Endothelial cell of umbilical vein (primary cell): ENCODE results near the gene SEMA4D. TPM values are rescaled to one million over a fixed set of nuclear protein-coding genes. Genes with fewer than 3 reads are reported as not detected.

Experiments
- BruUV-seq: library from RNA; stranded (reverse); fragments of 400-500 nt; replicated peaks from 2 replicates; lab custom pipeline; 2021; lab: Mats Ljungman, UMichigan
- CTCF ChIA-PET: fragments of 300-600, 350-600 bp; sonication (Branson Sonifier 250); formaldehyde crosslinking; loops from one replicate; lab custom pipeline; 2021; ENCODE audit warnings: antibody characterized with exemption, inconsistent platforms; lab: Charles Lee
- POLR2A ChIA-PET: fragments of 300-600, 350-600 bp; sonication (Branson Sonifier 250); formaldehyde crosslinking; loops from one replicate; lab custom pipeline; 2021; ENCODE audit warnings: antibody characterized with exemption, inconsistent platforms; lab: Charles Lee
- DNase-seq: peaks from one replicate; pipeline ENCODE4 v3.0.0-alpha.2; 2011; ENCODE audit warnings: low read depth, low spot score
- FAIRE-seq: peaks from 2 replicates; lab custom pipeline; 2011; peaks lifted over from hg19 to GRCh38; lab: Jason Lieb, UNC
- H2AFZ ChIP-seq: 2 replicates; pipeline ENCODE4 v1.6.0; 2012; ENCODE audit warnings: low read depth, low read length, control low read depth, inconsistent platforms
- H3K27ac ChIP-seq: 2 replicates; pipeline ENCODE4 v1.5.1; 2011; ENCODE audit warnings: low read depth, mild to moderate bottlenecking, control low read depth, low read length, moderate library complexity; ENCODE audit not compliant: insufficient read depth
- H3K27me3 ChIP-seq, 2 experiments: 2 replicates each; pipeline versions ENCODE4 v1.6.0 to v1.6.1; 2011; ENCODE audit warnings: low read length in 2 of 2, mixed read lengths in 1 of 2; ENCODE audit not compliant: control insufficient read depth in 2 of 2, insufficient read depth in 2 of 2
- H3K36me3 ChIP-seq, 2 experiments: 2 replicates in 1 of 2; 3 replicates in 1 of 2; pipeline ENCODE4 v1.5.1; 2011; ENCODE audit warnings: low read length in 2 of 2, mild to moderate bottlenecking in 1 of 2, moderate library complexity in 1 of 2; ENCODE audit not compliant: control insufficient read depth in 2 of 2, insufficient read depth in 2 of 2; ENCODE audit errors: extremely low read depth in 1 of 2
- H3K4me1 ChIP-seq: 3 replicates; pipeline ENCODE4 v1.5.1; 2011; ENCODE audit warnings: mild to moderate bottlenecking, low read length; ENCODE audit not compliant: control insufficient read depth, insufficient read depth; ENCODE audit errors: extremely low read depth
- H3K4me2 ChIP-seq: 2 replicates; pipeline ENCODE4 v1.6.1; 2011; ENCODE audit warnings: low read length, control low read depth, mixed read lengths; ENCODE audit not compliant: insufficient read depth
- H3K4me3 ChIP-seq, 3 experiments: fragments of 200-600 bp in 1 of 3; sonication (generic), shearing (Covaris generic) in 1 of 3; replicated peaks in 1 of 3; 2 replicates each; pipeline ENCODE4 v1.5.1; 2011 to 2016; ENCODE audit warnings: control low read depth in 3 of 3, low read length in 3 of 3, mild to moderate bottlenecking in 2 of 3, inconsistent platforms in 1 of 3, low read depth in 1 of 3, moderate library complexity in 1 of 3; ENCODE audit not compliant: insufficient read depth in 1 of 3
- H3K79me2 ChIP-seq: 2 replicates; pipeline ENCODE4 v1.6.0; 2012; ENCODE audit warnings: low read length, inconsistent platforms; ENCODE audit not compliant: control insufficient read depth, insufficient read depth
- H3K9ac ChIP-seq: replicated peaks from 2 replicates; pipeline ENCODE3; 2011; ENCODE audit warnings: low read length, control low read depth; ENCODE audit not compliant: insufficient read depth; ENCODE audit errors: extremely low read depth
- H3K9me1 ChIP-seq: replicated peaks from 3 replicates; pipeline ENCODE4 v1.6.0; 2011; ENCODE audit warnings: mild to moderate bottlenecking, low read length; ENCODE audit not compliant: control insufficient read depth, insufficient read depth; ENCODE audit errors: extremely low read depth
- H3K9me3 ChIP-seq: replicated peaks from 2 replicates; pipeline ENCODE4 v1.5.1; 2012; ENCODE audit warnings: low read length, inconsistent platforms; ENCODE audit not compliant: control insufficient read depth, insufficient read depth
- H4K20me1 ChIP-seq: replicated peaks from 2 replicates; pipeline ENCODE3; 2011; ENCODE audit warnings: mild to moderate bottlenecking, low read length; ENCODE audit not compliant: control insufficient read depth, insufficient read depth; ENCODE audit errors: extremely low read depth
- CTCF ChIP-seq, 2 donors: IDR thresholded peaks; 1 replicate in 1 of 2; 2 replicates in 1 of 2; pipeline ENCODE4 v1.5.1; 2011; ENCODE audit warnings: low read length in 2 of 2, mild to moderate bottlenecking in 2 of 2, moderate library complexity in 2 of 2, control low read depth in 1 of 2, inconsistent platforms in 1 of 2, low read depth in 1 of 2; ENCODE audit not compliant: insufficient read depth in 1 of 2; ENCODE audit errors: extremely low read depth in 1 of 2
- EZH2 ChIP-seq: IDR thresholded peaks from 2 replicates; pipeline ENCODE4 v1.6.1; 2012; ENCODE audit warnings: borderline replicate concordance, low read depth, mild to moderate bottlenecking, moderate library complexity, low read length, inconsistent platforms; ENCODE audit not compliant: severe bottlenecking
- FOS ChIP-seq: IDR thresholded peaks from 2 replicates; pipeline ENCODE4 v1.6.1; 2011; ENCODE audit warnings: mild to moderate bottlenecking, low read length, moderate library complexity, borderline replicate concordance; ENCODE audit not compliant: insufficient read depth
- GATA2 ChIP-seq: IDR thresholded peaks from 2 replicates; pipeline ENCODE4 v1.7.0; 2011; ENCODE audit warnings: low read depth, mild to moderate bottlenecking, moderate library complexity, mixed read lengths, low read length; ENCODE audit not compliant: insufficient read length, insufficient read depth
- JUN ChIP-seq: IDR thresholded peaks from 2 replicates; pipeline ENCODE4 v1.6.1; 2011; ENCODE audit warnings: borderline replicate concordance, low read depth; ENCODE audit not compliant: insufficient read length, insufficient read depth
- MAX ChIP-seq: IDR thresholded peaks from 2 replicates; pipeline ENCODE4 v1.6.1; 2011; ENCODE audit not compliant: insufficient read depth, insufficient read length
- POLR2AphosphoS5 ChIP-seq: IDR thresholded peaks from 2 replicates; pipeline ENCODE4 v1.6.1; 2012; ENCODE audit warnings: low read depth, mild to moderate bottlenecking, control low read depth, low read length, moderate library complexity; ENCODE audit not compliant: insufficient read depth
- dilution Hi-C: fragments of 300-500 bp; cut with MboI; formaldehyde crosslinking; loops from one replicate; pipeline ENCODE4 v1.15.0; 2019; ENCODE audit warnings: low sequenced_read_pairs; ENCODE audit not compliant: extremely low pct_ligation_motif_present
- intact Hi-C: fragments of 100-400 bp; cut with micrococcal nuclease; formaldehyde crosslinking; loops from one replicate; pipeline ENCODE4 v1.10.0; 2022
- polyA plus RNA-seq, 4 experiments: library from polyadenylated mRNA; depleted of rRNA in 3 of 4; stranded (reverse) in 3 of 4; unstranded in 1 of 4; fragments of >200 nt; gene quantifications; 2 replicates each; pipeline versions ENCODE4 v1.2.1 to v1.2.3, GENCODE V29; 2011 to 2012; ENCODE audit warnings: missing spikeins in 1 of 4
- total RNA-seq: library from RNA; stranded (reverse); gene quantifications from 2 replicates; pipeline ENCODE4 v1.2.3, GENCODE V29; 2021

Gene SEMA4D
- total and polyA plus RNA-seq, 2 donors (not counting 3 experiments of a cell fraction or from before 2014, with no cell fraction given), result 3.9 to 15.7 TPM

- no peaks in the 10 kb centered on the region for H3K79me2 ChIP-seq
- H3K27ac ChIP-seq, result no peak overlapping the region
- intact Hi-C loops (no loop called here), dilution Hi-C loops (no loop called here)
- H3K9ac ChIP-seq, result no peak overlapping the region
- no peaks in the 10 kb centered on the region for H3K9me1 ChIP-seq
- H3K4me2 ChIP-seq, result no peak overlapping the region
- no peaks in the 10 kb centered on the region for H3K36me3 ChIP-seq
- DNase-seq (no peak), FAIRE-seq (no peak)
- no peaks in the 10 kb centered on the region for H3K27me3 ChIP-seq
- no peak overlapping the region for H3K4me3 ChIP-seq
- H3K4me1 ChIP-seq, result peaks cover 2% of the 10 kb centered on the region
- no peak for TF ChIP-seq POLR2AphosphoS5
- TF ChIP-seq GATA2, result no peak
- no peak for TF ChIP-seq CTCF (IDR thresholded peaks at IDR 0.05; ENCODE audit: extremely low read depth in 1 of 2, insufficient read depth in 1 of 2, low read depth in 1 of 2, low read length in 2 of 2)
- no peak for TF ChIP-seq EZH2
- TF ChIP-seq MAX, result no peak
- TF ChIP-seq FOS, result no peak
- TF ChIP-seq JUN, result no peak
- POLR2A ChIA-PET, result no interaction called here
- H2AFZ ChIP-seq, result no peak overlapping the region
- no peaks in the 10 kb centered on the region for H4K20me1 ChIP-seq
- no TSS peak for BruUV-seq
- H3K9me3 ChIP-seq, result no peaks in the 10 kb centered on the region
- CTCF ChIA-PET, result no interaction called here
Measured at GRCh38 chr9:89409466-89409865, 88.4 kb downstream of the SEMA4D start.
